Right cardiac atrium (tissue), 5 donors: Measurements from ENCODE around the gene KAZN. TPM values are rescaled to one million over a fixed set of nuclear protein-coding genes. Genes with fewer than 3 reads are reported as not detected.

Experiments used
- ATAC-seq, 2 donors: fragments of 200-7000 bp; cut with Tn5 transposase; one replicate each; pipeline versions ENCODE4 v1.8.0 to v1.9.1; 2020; ENCODE audit warnings: moderate library complexity in 2 of 2, mild to moderate bottlenecking in 1 of 2
- DNase-seq, 3 donors: peaks; one replicate each; pipeline ENCODE4 v3.0.0-alpha.2; 2020
- H3K27ac ChIP-seq: one replicate; pipeline ENCODE4 v1.5.1; 2013; ENCODE audit warnings: mild to moderate bottlenecking, low read length, control low read depth, moderate library complexity
- H3K27me3 ChIP-seq: one replicate; pipeline ENCODE4 v1.6.1; 2013; ENCODE audit not compliant: control insufficient read depth, insufficient read depth
- H3K4me1 ChIP-seq: one replicate; pipeline ENCODE4 v1.6.1; 2013; ENCODE audit warnings: low read length; ENCODE audit not compliant: control insufficient read depth, insufficient read depth
- H3K4me3 ChIP-seq: one replicate; pipeline ENCODE4 v1.5.1; 2013; ENCODE audit warnings: low read length, control low read depth
- H3K9me3 ChIP-seq: one replicate; pipeline ENCODE4 v1.6.1; 2013; ENCODE audit warnings: low read length; ENCODE audit not compliant: control insufficient read depth
- WGBS: extraction: QIAGEN DNeasy Blood & Tissue Kit; methylation state at CpG from one replicate; pipeline ENCODE4 v1.1.7; 2013; 5-methylcytosine and 5-hydroxymethylcytosine counted together
- intact Hi-C, 4 donors: fragments of 100-400 bp; cut with DNase I; formaldehyde crosslinking; loops; one replicate each; pipeline versions ENCODE4 v1.11.0 to v1.14.0; 2022 to 2023
- polyA plus RNA-seq: library from polyadenylated mRNA; stranded (reverse); fragments of 200-250 nt; gene quantifications from one replicate; pipeline ENCODE4 v1.2.3, GENCODE V29; 2013
- total RNA-seq, 4 donors: library from RNA; stranded (reverse); fragmentation: NEBNext Ultra II Directional; extraction: Animal tissue kit (Norgen Biotek cat#: 25700); gene quantifications; one replicate each; pipeline ENCODE4 v1.2.1, GENCODE V29; 2021
- donor health status: healthy with polysubstance abuse.
- donor health status: DM: no; HTN: yes; CAD: no.
- donor health status: DM: no; HTN: no; CAD: no.
- donor health status: DM: no; HTN: yes; CAD: no; lungs with severe emphysema.
- donor health status: DM: yes; HTN: yes; CAD: no.

KAZN gene
- total and polyA plus RNA-seq, 5 donors: 3.7 to 14.9 (median 12.7) TPM

DNA sequence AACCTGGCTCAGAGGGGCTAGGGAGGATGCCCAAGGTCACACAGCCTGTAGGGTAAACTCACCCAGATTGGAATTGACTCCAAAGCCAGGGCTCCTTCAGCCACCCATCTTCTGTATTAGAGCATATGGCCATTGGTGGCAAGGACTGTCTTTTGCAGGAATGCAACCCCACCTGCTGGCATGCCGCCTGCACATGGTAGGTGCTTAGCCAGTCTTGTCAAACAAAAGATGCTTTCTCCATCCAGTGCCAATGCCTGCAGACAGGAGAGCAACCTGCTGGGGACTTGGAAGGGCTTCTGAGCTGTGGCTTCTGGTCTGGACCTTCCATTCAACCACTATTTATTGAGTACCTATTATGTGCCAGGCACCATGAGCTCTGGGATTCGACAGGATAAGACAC is 459.8 kb downstream of the KAZN start:
- no peak overlapping the region for H3K4me3 ChIP-seq
- intact Hi-C loops: no loop called here
- 94% methylated on average over 2 of the region's 2 CpGs for WGBS
- no peaks in the 10 kb centered on the region for H3K27me3 ChIP-seq
- DNase-seq (no peak), ATAC-seq (no peak)
- no peaks in the 10 kb centered on the region for H3K4me1 ChIP-seq
- no peaks in the 10 kb centered on the region for H3K9me3 ChIP-seq
- no peak overlapping the region for H3K27ac ChIP-seq

DNA sequence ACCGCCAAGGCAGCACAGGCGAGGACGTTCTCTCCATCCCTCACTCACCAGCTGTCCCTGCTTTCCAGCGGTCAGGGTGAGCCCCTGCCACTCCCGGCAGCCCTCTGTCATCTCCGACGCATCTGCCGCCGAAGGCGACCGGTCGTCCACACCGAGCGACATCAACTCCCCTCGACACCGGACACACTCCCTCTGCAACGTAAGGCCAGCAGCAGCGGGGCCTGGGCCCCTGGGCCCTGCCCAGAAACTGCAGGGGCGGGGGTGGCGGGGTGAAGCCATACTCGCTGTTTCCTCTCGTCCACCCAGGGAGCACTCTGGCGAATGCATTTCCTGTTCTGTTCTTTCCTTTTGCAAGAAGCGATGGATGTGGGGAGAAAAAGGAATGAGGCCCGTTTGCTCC is 461.6 kb downstream of the KAZN start:
- no peak overlapping the region for H3K4me3 ChIP-seq
- no peak overlapping the region for H3K27ac ChIP-seq
- ATAC-seq: no peak
- no peak for DNase-seq
- intact Hi-C loops: no loop called here
- no peaks in the 10 kb centered on the region for H3K4me1 ChIP-seq
- no peaks in the 10 kb centered on the region for H3K9me3 ChIP-seq
- H3K27me3 ChIP-seq: no peaks in the 10 kb centered on the region
- 90% methylated on average over 25 of the region's 25 CpGs for WGBS

DNA sequence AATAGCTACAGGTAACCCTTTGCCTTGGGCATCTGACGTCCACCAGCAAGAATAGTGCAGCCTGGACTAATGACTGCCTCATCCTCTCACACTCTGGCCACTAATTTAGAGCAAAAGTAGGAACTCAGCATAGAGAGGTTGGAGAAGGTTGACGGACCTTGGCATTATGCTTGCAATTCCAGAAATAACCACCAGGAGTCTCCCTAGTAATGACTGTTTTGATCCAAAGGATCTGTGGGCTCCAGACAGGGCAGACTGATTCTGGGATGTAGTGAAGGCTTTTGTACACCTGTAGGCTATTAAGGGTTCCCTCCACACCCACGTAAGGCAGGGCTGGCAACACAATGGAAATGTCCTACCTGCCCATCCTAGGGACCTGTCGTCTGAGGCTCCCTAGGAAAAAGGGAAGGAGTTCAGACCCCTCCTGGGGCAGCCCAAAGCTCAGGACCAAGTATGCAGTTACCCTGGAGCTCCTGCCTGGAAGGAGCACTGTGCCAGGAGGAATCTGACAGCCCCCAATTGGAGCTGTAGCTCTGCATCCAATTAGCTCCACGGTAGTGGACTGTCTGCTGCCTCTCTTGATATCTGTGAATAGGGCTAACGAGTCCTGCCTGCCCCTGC is 464.1 kb downstream of the KAZN start:
- Histone ChIP-seq H3K4me1 (no peaks in the 10 kb centered on the region), H3K9me3 (no peaks in the 10 kb centered on the region), H3K27ac (no peak overlapping the region), H3K27me3 (no peaks in the 10 kb centered on the region), H3K4me3 (no peak overlapping the region)
- intact Hi-C loops: no loop called here
- DNase-seq (no peak), ATAC-seq (no peak)
- 94% methylated on average over 6 of the region's 6 CpGs for WGBS

DNA sequence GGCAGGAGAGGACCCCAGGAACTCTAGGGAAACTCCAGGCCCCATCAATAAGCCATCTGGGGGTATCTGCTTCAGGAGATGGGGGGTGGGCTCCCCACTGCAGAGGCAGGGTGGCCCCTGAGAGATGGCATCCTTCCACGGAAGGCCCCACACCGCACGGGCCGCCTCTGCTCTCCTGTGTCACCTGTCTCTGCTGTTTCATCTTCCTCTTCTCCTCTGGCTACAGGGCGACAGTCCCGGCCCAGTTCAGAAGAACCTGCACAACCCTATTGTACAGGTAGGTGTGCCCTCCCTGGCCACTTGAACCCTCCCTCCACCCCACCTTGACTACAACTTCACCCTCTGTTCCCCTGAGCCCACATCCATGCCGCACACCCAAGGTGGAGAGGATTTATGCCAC is 464.9 kb downstream of the KAZN start:
- Histone ChIP-seq H3K27ac (no peak overlapping the region), H3K27me3 (no peaks in the 10 kb centered on the region), H3K9me3 (no peaks in the 10 kb centered on the region), H3K4me1 (no peaks in the 10 kb centered on the region), H3K4me3 (no peak overlapping the region)
- intact Hi-C loops: no loop called here
- no peak for DNase-seq
- 97% methylated on average over 7 of the region's 7 CpGs for WGBS
- no peak for ATAC-seq

DNA sequence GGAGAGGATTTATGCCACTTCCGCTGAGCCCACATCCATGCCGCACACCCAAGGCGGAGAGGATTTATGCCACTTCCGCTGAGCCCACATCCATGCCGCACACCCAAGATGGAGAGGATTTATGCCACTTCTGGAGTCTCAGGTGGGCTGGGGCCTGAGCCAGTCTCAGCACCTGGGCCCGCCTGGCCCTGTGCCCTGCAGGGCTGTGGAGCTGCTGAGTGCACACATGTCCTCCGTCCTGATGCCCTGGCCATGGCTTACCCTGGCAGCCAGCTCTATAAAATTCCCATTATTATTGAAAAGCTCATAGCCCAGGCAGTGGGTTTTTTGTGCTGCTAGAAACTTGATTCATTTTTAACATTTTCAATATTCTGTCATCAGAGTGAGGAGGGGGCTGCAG is 465.3 kb downstream of the KAZN start:
- H3K27me3 ChIP-seq: no peaks in the 10 kb centered on the region
- H3K4me1 ChIP-seq: no peaks in the 10 kb centered on the region
- no peaks in the 10 kb centered on the region for H3K9me3 ChIP-seq
- no peak overlapping the region for H3K4me3 ChIP-seq
- no peak overlapping the region for H3K27ac ChIP-seq
- intact Hi-C loops: no loop called here
- no peak for ATAC-seq
- DNase-seq: no peak
- 98% methylated on average over 7 of the region's 7 CpGs for WGBS

DNA sequence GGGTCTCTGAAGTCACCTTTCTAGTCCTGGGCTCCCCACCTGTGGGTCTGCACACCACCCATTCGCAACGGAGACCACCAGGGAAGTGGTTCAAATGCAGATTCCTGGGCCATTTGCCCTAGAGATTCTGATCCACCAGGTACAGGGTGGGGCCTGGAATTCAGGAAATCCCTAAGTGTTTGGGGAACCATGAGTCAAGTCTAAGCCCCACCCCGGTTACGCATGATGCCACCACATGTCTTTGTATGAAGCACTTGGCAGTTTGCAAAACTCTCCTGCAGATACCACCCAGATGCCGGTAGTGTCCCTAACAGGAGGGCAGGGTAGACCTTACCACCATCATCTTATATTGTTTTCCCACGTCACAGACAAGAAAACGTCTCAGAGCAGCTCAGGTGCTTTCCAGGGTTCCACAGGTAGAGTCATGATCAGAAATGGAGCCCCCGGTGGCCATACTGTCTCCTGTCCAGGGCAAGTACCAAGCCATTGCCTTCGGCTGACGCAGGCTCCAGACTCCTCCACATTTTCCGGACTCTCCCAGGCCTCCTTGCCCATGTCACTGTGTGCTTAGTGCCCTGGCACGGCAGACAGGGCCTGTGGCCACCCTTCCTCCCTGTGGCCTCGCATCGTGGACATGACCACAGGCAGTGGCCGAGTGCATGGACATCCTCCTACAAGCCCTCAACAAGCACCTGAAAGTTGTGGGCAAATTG is 465.9 kb downstream of the KAZN start:
- Histone ChIP-seq H3K27ac (no peak overlapping the region), H3K4me3 (no peak overlapping the region), H3K4me1 (no peaks in the 10 kb centered on the region), H3K27me3 (no peaks in the 10 kb centered on the region), H3K9me3 (no peaks in the 10 kb centered on the region)
- intact Hi-C loops: no loop called here
- peak in 1 of 3 donors; percentile 19 for DNase-seq
- WGBS: 92% methylated on average over 15 of the region's 15 CpGs
- ATAC-seq: no peak

DNA sequence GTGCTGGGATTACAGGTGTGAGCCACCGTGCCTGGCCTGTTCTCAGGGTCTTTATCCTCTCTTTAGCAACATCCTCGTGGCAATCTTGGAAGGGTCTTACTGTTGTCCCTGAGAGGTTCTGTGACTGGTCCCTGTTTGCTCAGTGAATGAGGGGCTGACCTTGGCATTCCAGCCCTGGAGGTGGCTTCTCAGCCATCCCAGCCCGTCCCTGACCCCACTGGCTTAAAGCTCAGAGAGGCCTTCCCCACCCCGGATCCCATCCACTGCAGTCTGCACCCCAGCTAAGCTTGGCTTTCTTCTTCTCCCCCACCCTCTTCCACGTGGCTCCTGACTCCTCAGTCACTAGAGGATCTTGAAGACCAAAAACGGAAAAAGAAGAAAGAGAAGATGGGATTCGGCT is 466.8 kb downstream of the KAZN start:
- H3K4me3 ChIP-seq: no peak overlapping the region
- H3K27me3 ChIP-seq: no peaks in the 10 kb centered on the region
- no peak overlapping the region for H3K27ac ChIP-seq
- DNase-seq: no peak
- WGBS: 92% methylated on average over 7 of the region's 7 CpGs
- H3K9me3 ChIP-seq: no peaks in the 10 kb centered on the region
- intact Hi-C loops: no loop called here
- no peak for ATAC-seq
- H3K4me1 ChIP-seq: no peaks in the 10 kb centered on the region

DNA sequence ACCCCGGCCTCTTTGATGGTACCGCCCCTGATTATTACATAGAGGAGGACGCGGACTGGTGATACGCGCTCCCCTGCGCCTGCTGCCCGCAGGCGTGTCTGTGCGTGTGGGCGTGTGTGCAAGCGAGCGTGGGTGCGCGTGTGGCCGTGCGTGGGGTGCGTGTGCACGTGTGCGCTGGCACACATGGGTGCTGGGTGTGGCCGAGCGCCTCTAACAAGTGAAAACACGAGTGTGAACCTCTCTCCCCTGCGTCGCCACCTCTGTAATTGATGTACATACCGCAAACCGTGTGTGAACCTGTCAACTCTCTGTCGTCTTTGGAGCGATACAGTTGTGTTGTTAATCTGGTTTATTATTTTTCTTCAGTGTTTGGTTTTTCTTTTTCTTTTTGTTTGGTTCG is 467.3 kb downstream of the KAZN start:
- intact Hi-C loops: no loop called here
- no peak overlapping the region for H3K27ac ChIP-seq
- H3K4me1 ChIP-seq: no peaks in the 10 kb centered on the region
- H3K9me3 ChIP-seq: no peaks in the 10 kb centered on the region
- peak in 1 of 2 donors; percentile 28 for ATAC-seq
- peak in 1 of 3 donors; percentile 14 for DNase-seq
- no peaks in the 10 kb centered on the region for H3K27me3 ChIP-seq
- no peak overlapping the region for H3K4me3 ChIP-seq
- WGBS: 95% methylated on average over 30 of the region's 30 CpGs

DNA sequence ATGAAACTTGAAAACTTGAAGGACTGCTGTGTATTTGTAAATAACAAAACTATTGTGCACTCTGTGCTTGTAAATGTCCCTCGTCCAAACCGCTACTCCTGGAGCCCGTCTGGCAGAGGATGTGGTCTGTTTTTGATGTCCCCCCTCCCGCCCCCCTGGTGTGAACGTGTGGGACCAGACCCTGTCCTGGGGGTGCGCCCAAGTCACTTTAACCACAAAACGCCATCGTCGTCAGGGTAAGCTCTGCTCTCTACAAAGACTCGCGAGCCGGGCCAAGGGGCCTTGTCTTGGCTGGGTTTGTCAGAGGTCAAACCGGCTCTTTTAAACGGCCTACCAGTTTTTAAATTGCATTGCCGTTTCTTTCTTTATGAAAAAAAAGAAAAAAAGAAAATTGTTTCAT is 467.7 kb downstream of the KAZN start:
- no peaks in the 10 kb centered on the region for H3K4me1 ChIP-seq
- WGBS: 83% methylated on average over 15 of the region's 15 CpGs
- no peaks in the 10 kb centered on the region for H3K9me3 ChIP-seq
- intact Hi-C loops: no loop called here
- DNase-seq (peak in 1 of 3 donors; percentile 41), ATAC-seq (no peak)
- no peak overlapping the region for H3K27ac ChIP-seq
- no peak overlapping the region for H3K4me3 ChIP-seq
- H3K27me3 ChIP-seq: no peaks in the 10 kb centered on the region

DNA sequence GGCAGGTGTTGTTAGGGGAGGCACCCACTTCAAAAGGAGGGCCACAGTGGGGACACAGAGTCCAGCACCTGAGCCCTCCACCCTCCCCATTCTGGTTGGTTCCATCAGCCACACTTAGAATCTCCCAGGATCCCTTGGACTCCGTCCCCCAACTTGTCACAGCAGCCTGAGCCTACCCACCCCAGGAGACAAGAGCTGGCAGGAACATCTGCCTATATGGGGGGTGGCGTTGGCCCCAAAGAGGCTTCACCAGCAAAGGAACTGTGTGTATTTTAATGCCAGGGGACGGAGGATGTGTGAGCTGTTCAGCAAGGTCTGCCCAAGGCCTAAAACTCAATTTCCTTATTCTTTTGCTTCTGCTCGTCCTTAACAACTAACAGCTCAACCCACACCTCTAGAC is 468.7 kb downstream of the KAZN start:
- no peaks in the 10 kb centered on the region for H3K27me3 ChIP-seq
- 86% methylated on average over 4 of the region's 4 CpGs for WGBS
- ATAC-seq (no peak), DNase-seq (no peak)
- no peaks in the 10 kb centered on the region for H3K4me1 ChIP-seq
- no peak overlapping the region for H3K27ac ChIP-seq
- no peak overlapping the region for H3K4me3 ChIP-seq
- intact Hi-C loops: no loop called here
- no peaks in the 10 kb centered on the region for H3K9me3 ChIP-seq

DNA sequence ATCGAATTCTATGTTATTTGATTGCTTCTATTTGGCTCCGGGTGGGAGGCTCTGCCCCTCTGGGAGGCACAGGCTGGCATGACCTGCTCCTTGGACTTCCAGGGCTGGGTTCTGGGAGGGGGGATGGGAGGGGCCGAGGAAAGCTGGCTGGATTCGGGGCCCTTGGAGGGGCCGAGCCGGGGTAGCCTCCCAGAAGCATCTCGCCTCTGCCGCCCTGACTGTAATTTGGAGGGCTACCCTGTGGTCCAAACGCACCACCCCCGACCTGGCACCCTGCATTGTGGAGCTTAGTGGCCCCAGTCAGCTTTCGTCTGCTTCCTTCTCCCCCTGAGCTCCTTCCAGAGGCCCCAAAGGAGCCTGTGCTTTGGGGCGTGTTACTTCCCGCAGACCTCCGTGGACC is 469.7 kb downstream of the KAZN start:
- intact Hi-C loops: no loop called here
- Histone ChIP-seq H3K4me1 (no peaks in the 10 kb centered on the region), H3K9me3 (no peaks in the 10 kb centered on the region), H3K4me3 (no peak overlapping the region), H3K27me3 (no peaks in the 10 kb centered on the region), H3K27ac (no peak overlapping the region)
- no peak for DNase-seq
- WGBS: 88% methylated on average over 14 of the region's 14 CpGs
- no peak for ATAC-seq

DNA sequence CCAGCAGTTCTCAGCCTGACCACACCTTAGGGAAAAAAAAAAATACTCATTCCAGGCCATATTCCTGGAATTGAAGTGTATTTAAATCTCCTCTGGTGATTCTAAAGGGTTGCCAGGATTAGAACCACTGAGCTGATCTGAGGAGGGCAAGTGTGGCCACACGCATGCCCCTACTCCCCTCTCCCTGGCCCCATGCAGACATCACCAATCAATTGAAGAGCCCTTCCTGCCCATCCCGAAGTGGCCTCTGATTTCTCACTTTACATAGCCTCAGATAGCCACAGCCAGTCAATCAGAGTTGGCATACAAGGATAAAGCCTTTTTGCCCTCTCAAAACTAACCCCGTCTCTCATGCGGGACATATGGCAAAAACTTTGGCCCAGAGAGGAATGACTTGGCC is 470.5 kb downstream of the KAZN start:
- Histone ChIP-seq H3K4me1 (no peaks in the 10 kb centered on the region), H3K4me3 (no peak overlapping the region), H3K27me3 (no peaks in the 10 kb centered on the region), H3K9me3 (no peaks in the 10 kb centered on the region), H3K27ac (no peak overlapping the region)
- intact Hi-C loops: no loop called here
- WGBS: 82% methylated on average over 4 of the region's 4 CpGs
- ATAC-seq: no peak
- DNase-seq: no peak
